Fibroblast of gingiva (primary cell): ENCODE data around the gene IL13.

Experiments used
- DNase-seq: peaks from one replicate; pipeline ENCODE4 v3.0.0-alpha.2; 2011; ENCODE audit warnings: low read depth

IL13 gene

GRCh38 chr5:132671000-132671399 lies 13.0 kb downstream of the IL13 start:
- DNase-seq = no peak

DNA sequence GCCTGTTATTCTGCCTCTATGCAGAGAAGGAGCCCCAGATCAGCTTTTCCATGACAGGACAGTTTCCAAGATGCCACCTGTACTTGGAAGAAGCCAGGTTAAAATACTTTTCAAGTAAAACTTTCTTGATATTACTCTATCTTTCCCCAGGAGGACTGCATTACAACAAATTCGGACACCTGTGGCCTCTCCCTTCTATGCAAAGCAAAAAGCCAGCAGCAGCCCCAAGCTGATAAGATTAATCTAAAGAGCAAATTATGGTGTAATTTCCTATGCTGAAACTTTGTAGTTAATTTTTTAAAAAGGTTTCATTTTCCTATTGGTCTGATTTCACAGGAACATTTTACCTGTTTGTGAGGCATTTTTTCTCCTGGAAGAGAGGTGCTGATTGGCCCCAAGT lies 15.5 kb downstream of the IL13 start:
- DNase-seq = no peak

DNA sequence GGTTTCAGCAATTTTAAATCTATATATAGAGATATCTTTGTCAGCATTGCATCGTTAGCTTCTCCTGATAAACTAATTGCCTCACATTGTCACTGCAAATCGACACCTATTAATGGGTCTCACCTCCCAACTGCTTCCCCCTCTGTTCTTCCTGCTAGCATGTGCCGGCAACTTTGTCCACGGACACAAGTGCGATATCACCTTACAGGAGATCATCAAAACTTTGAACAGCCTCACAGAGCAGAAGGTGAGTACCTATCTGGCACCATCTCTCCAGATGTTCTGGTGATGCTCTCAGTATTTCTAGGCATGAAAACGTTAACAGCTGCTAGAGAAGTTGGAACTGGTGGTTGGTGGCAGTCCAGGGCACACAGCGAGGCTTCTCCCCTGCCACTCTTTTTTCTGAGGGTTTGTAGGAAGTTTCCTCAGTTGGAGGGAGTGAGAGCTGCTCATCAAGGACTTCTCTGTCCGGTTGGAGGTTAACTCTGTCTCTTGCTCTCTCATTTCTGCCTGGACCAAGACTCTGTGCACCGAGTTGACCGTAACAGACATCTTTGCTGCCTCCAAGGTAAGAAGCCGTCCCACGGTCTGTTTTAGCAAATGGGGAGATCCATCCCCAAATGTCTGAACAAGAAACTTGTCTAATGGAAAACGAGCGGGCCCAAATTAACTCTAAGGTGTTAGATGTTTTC lies 16.1 kb downstream of the IL13 start, which contains the start of gene IL4:
TSS of gene IL4 (plus strand) at position 51 of the 692 bp plus-strand sequence. CDS start at position 113, 62 bp downstream.
- no peak for DNase-seq

DNA sequence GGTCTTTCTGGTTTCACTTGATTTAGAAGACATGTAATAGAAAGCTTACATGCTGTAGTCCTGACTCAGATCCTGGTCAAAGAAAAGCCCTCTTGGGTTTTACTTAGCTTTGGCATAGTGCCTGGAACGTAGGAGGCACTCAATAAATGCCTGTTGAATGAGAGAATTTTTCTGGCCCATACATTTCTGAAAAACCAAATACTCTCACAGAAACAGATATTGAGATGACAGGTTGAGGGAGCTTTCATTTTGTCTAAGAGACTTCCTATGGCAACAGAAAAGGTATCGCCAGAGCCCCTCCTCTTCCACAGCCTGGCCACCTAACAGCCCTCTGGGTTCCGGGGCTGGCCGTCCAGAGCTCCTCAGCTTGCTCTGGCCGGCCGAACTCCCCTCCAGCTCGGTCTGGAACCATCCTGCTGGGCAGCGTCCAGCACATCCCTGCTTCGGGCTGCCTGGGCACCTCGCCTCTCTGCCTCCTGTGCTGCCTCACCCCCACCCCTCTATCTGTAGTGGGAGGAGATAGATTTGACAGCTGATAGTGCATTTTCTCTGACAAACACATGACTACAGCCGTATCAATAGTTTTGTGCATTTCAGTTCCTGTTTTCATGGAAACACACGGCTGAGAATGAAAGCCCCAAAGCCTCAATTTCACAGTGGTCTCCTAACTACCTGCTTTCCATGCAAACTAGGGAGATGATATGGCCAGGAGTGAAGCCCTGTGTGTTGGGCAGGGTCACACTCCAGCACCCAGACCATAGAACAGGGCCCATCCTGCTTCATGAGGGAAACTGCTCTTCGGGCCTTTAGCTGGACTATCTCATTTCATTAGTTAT lies 16.9 kb downstream of the IL13 start:
- peak; percentile 88 for DNase-seq

- DNase-seq = no peak
These were observed 18.1 kb downstream of the IL13 start for GRCh38 chr5:132675936-132676689.

DNA sequence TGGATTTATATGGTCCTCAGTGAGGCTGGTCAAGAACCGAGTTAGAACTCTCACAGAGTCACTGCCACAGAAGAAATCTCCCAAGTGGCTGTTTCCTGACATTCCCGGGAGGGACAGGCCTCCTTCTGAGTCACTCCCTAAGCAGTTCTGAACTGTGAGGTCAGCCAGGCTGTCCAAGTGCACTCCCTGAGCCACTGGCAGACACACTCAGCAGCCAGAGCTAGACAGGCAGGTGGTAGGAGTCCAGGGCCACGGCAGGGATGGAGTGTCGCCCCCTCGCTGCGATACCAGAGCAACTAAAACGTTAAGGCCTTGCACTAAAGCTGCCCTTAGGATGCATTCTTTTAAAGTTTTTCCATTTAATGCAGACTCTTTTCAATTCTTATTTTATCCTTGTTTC lies 19.2 kb downstream of the IL13 start:
- peak; percentile 63 for DNase-seq

GRCh38 chr5:132677682-132678400 lies 19.9 kb downstream of the IL13 start:
- no peak for DNase-seq

- DNase-seq = no peak
These were observed 20.8 kb downstream of the IL13 start for GRCh38 chr5:132678735-132679134.

DNA sequence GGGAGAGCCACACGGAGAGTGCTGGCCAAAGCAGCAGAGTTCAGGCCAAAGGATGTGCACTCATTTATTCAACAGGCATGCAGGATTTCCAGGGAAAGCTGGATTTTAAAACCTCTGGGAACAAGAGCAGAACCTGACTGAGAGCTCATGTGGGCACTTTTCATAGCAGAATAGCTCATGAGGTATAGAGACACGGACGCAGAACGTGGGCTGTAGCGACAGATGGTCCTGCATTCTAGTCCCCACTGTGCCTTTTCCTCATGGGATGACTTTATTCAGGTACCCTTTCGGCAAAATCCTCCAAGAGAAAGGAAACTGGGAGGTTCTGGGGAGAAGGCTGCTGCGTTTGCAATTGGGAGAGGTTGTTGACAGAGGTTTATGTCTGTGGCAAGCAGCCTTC lies 21.2 kb downstream of the IL13 start:
- no peak for DNase-seq

DNA sequence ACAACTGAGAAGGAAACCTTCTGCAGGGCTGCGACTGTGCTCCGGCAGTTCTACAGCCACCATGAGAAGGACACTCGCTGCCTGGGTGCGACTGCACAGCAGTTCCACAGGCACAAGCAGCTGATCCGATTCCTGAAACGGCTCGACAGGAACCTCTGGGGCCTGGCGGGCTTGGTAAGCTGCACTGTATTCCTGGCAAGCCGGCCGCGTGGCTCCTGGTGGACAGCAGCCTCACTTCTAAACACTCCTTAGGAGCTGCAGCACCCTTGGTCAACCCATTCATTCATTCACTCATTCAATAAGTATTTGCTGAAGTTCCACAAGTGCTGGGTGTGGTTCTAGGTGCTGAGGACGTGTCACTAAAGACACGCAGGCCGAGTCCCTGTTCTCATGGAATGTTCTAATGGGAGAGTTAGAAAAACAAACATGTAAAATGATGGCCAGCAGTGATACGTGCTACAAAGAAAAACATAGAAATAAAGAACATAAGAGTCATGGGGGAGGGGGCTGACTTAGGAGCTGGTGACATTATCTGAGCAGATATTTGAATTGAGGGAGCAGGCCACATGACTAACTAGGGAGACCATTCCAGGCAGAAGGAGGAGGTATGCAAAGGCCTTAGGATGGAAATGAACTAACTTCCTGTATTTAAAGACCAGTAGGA lies 21.9 kb downstream of the IL13 start:
- no peak for DNase-seq

DNA sequence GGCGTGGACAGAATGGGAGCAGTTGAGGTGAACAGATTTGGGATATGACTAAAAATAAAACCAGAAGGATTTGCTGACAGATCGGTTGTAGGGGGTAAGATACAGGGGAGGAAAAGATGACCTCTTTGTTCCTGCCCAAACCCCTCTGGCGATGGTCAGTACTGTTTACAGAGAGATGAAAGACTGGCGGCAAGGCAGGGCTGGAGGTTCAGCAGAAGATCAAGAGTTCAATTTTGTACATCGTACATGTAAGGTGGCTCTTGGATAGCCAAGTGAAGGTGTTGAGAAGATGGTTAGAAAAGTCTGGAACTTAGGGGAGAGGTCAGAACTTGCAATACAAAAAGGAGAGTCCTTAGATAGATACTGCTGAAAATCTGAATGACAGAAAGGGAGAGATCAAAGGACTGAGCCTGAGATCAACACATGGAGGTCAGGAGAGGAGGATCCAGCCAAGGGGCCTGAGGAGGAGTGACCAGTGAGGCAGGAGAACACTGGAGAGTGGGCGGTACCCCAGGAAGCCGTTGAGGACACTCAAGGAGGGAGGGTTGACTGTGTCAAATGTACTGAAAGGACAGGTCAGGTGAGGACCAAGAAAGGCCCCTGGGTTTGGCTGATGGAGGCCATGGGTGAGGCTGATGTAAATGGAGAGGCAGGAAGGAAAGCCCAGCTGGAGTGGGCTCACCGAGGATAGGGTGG lies 23.0 kb downstream of the IL13 start:
- no peak for DNase-seq

DNA sequence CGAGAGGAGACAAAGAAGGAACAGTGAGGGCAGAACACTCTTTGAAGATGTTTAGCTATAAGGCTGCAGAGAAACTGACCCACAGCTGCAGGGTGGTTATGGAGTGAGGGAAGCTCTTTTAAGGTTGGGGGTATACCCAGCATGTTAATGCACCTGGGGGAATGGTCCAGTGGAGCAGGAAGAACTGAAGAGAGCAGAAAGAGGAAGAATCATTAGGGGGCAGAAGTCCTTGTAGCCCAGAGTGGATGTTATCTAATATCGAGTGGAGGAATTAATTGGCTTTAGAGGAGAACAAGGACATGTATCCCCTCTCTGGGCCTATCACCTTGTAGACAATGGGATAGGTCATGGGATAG lies 23.5 kb downstream of the IL13 start:
- DNase-seq = no peak

- DNase-seq = no peak
These were observed 24.0 kb downstream of the IL13 start for GRCh38 chr5:132681983-132682382.

GRCh38 chr5:132684491-132684890 lies 26.5 kb downstream of the IL13 start:
- no peak for DNase-seq

- DNase-seq = no peak
These were observed 27.1 kb downstream of the IL13 start for GRCh38 chr5:132684922-132685720.

DNA sequence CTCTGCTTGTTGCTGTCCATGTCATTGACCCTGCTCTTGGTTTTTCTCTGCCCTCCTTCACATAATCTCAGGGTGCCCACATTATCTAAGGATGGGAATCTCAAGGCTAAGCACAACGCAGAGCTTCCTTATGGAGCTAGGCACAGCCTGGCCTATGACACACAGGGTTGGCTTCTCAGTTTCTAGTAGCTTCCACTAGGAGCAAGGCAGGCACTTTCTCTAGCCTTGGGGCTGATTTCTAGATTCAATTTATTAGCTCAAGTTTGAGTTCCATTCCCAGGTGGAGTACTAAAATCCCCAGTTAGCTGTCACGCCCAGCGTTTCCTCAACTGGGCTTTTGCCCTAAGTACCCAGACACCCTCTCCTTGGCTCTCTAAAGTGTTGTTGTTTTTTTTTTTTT lies 28.2 kb downstream of the IL13 start:
- no peak for DNase-seq

GRCh38 chr5:132687995-132688394 lies 30.0 kb downstream of the IL13 start:
- no peak for DNase-seq

DNA sequence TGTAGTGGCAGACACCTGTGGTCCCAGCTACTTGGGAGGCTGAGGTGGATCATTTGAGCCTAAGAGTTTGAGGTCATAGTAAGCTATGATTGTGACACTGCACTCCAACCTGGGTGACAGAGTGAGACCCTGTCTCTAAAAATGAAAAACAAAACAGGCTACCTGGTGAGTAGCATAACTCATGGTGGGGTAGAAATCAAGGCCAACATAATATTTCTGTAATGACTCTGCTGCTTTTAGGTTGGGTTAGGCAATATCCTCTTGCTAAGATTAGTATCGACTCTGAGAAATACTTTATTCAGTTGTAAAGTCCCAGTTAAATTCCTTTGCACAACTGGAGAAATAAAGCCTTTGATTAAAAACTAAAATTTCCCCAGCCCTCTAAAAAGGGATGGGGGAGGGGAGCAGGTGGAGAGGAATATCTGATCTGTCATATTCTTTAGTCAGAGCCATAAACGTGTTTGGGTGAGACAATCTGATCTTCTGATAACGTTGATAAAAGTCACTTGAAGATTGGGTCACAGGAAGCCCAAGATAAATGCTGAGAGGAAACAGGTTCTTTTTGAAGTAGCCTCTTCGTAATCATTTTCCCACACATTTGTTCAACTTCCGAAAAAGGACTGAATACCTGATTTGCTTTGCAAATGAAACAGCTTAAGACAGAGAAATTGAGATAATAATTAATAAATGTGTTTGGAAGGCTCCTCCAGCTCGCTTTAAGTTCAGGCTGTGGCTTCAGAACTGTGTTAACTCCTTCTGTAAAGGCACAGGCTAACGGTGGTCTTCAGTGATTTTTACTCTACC lies 30.8 kb downstream of the IL13 start:
- no peak for DNase-seq

DNA sequence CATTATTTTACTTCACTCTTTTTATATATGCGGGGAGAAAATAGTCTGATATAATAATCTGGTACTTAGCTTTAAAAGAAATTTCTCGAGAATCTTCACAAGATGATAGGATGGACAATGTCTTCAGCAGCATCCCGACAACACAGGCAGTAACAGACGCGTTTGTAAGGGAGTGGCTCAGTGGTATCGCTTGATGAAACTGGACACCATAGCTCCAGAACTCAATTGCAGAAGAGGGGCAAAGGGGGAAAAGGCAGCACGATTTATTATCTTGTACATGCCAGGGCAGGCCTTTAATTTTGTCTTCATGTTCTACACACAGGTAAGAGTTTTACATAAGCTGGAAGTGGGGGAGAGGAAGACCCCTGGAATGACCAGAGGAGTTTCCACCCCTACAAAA lies 31.5 kb downstream of the IL13 start:
- no peak for DNase-seq
